Astrocyte (in vitro differentiated cells and primary cell): ENCODE data around the gene SLC25A48. TPM values are rescaled to one million over a fixed set of nuclear protein-coding genes. Genes with fewer than 3 reads are reported as not detected.

Experiments
- DNase-seq: peaks from one replicate; pipeline ENCODE4 v3.0.0-alpha.2; 2010; ENCODE audit warnings: low read depth
- FAIRE-seq: peaks from 2 replicates; lab custom pipeline; 2011; peaks lifted over from hg19 to GRCh38; lab: Jason Lieb, UNC
- H2AFZ ChIP-seq: 2 replicates; pipeline ENCODE4 v1.6.0; 2012; ENCODE audit warnings: low read depth, low read length, inconsistent platforms
- H3K27ac ChIP-seq: 2 replicates; pipeline ENCODE4 v1.5.1; 2011; ENCODE audit warnings: low read depth, low read length, inconsistent platforms
- H3K27me3 ChIP-seq: 2 replicates; pipeline ENCODE4 v1.6.0; 2011; ENCODE audit warnings: low read length, inconsistent platforms; ENCODE audit not compliant: insufficient read depth
- H3K36me3 ChIP-seq: 2 replicates; pipeline ENCODE4 v1.5.1; 2011; ENCODE audit warnings: low read length, inconsistent platforms; ENCODE audit not compliant: insufficient read depth
- H3K4me1 ChIP-seq: 2 replicates; pipeline ENCODE4 v1.5.1; 2011; ENCODE audit warnings: low read length, inconsistent platforms; ENCODE audit not compliant: insufficient read depth
- H3K4me2 ChIP-seq: 2 replicates; pipeline ENCODE4 v1.6.0; 2012; ENCODE audit warnings: low read length, inconsistent platforms
- H3K4me3 ChIP-seq: 2 replicates; pipeline ENCODE4 v1.5.1; 2011; ENCODE audit warnings: low read depth, mild to moderate bottlenecking, low read length, inconsistent platforms; ENCODE audit not compliant: insufficient read depth
- H3K79me2 ChIP-seq: 2 replicates; pipeline ENCODE4 v1.6.0; 2012; ENCODE audit warnings: mild to moderate bottlenecking, low read length, inconsistent platforms; ENCODE audit not compliant: insufficient read depth
- H3K9ac ChIP-seq: 2 replicates; pipeline ENCODE4 v1.6.0; 2012; ENCODE audit warnings: mild to moderate bottlenecking, low read length, inconsistent platforms
- H3K9me3 ChIP-seq: 2 replicates; pipeline ENCODE4 v1.5.1; 2012; ENCODE audit warnings: low read depth, mild to moderate bottlenecking, low read length, inconsistent platforms; ENCODE audit not compliant: insufficient read depth
- H4K20me1 ChIP-seq: 2 replicates; pipeline ENCODE4 v1.6.0; 2012; ENCODE audit warnings: low read length, inconsistent platforms; ENCODE audit not compliant: insufficient read depth
- H3K27ac Mint-ChIP-seq: one replicate; pipeline ENCODE4 v1.8.0; 2021; ENCODE audit warnings: mild to moderate bottlenecking, mixed read lengths; ENCODE audit not compliant: unreplicated experiment
- H3K27me3 Mint-ChIP-seq: one replicate; pipeline ENCODE4 v1.8.0; 2021; ENCODE audit warnings: low read depth, mixed read lengths; ENCODE audit not compliant: unreplicated experiment
- H3K36me3 Mint-ChIP-seq: one replicate; pipeline ENCODE4 v1.8.0; 2021; ENCODE audit warnings: low read depth, mixed read lengths; ENCODE audit not compliant: unreplicated experiment
- H3K4me1 Mint-ChIP-seq: one replicate; pipeline ENCODE4 v1.8.0; 2021; ENCODE audit warnings: low read depth, mixed read lengths; ENCODE audit not compliant: unreplicated experiment
- H3K4me3 Mint-ChIP-seq: one replicate; pipeline ENCODE4 v1.8.0; 2021; ENCODE audit warnings: mild to moderate bottlenecking, moderate library complexity, mixed read lengths; ENCODE audit not compliant: unreplicated experiment
- H3K9me3 Mint-ChIP-seq: one replicate; pipeline ENCODE4 v1.8.0; 2021; ENCODE audit warnings: mild to moderate bottlenecking, mixed read lengths; ENCODE audit not compliant: unreplicated experiment
- EZH2 ChIP-seq: IDR thresholded peaks from 2 replicates; pipeline ENCODE4 v1.6.1; 2012; ENCODE audit warnings: mild to moderate bottlenecking, low read length, inconsistent platforms; ENCODE audit not compliant: insufficient read depth
- total RNA-seq: library from RNA; stranded (reverse); gene quantifications from 2 replicates; pipeline ENCODE4 v1.2.1, GENCODE V29; 2021
- TF ChIP-seq, protein P1 (sequence below): IDR thresholded peaks from 2 replicates; pipeline ENCODE4 v1.5.1; 2011; ENCODE audit warnings: low read depth, mild to moderate bottlenecking, inconsistent platforms, low read length, moderate library complexity; ENCODE audit not compliant: insufficient read depth

SLC25A48 gene
- total RNA-seq, 1 donor from 2014 or later = not detected

- no peak overlapping the region for H3K4me2 ChIP-seq
- H3K4me3 Mint-ChIP-seq = no peak overlapping the region
- no peak overlapping the region for H3K4me3 ChIP-seq
- no peaks in the 10 kb centered on the region for H4K20me1 ChIP-seq
- no peak for TF ChIP-seq EZH2
- TF ChIP-seq, protein P1, sequence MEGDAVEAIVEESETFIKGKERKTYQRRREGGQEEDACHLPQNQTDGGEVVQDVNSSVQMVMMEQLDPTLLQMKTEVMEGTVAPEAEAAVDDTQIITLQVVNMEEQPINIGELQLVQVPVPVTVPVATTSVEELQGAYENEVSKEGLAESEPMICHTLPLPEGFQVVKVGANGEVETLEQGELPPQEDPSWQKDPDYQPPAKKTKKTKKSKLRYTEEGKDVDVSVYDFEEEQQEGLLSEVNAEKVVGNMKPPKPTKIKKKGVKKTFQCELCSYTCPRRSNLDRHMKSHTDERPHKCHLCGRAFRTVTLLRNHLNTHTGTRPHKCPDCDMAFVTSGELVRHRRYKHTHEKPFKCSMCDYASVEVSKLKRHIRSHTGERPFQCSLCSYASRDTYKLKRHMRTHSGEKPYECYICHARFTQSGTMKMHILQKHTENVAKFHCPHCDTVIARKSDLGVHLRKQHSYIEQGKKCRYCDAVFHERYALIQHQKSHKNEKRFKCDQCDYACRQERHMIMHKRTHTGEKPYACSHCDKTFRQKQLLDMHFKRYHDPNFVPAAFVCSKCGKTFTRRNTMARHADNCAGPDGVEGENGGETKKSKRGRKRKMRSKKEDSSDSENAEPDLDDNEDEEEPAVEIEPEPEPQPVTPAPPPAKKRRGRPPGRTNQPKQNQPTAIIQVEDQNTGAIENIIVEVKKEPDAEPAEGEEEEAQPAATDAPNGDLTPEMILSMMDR = no peak
- H3K79me2 ChIP-seq = no peaks in the 10 kb centered on the region
- no peak overlapping the region for H3K27ac Mint-ChIP-seq
- no peak overlapping the region for H3K27ac ChIP-seq
- H3K36me3 Mint-ChIP-seq = no peaks in the 10 kb centered on the region
- no peaks in the 10 kb centered on the region for H3K36me3 ChIP-seq
- peaks cover 57% of the 10 kb centered on the region for H3K27me3 ChIP-seq
- no peak overlapping the region for H2AFZ ChIP-seq
- peaks cover 57% of the 10 kb centered on the region for H3K27me3 Mint-ChIP-seq
- H3K9me3 ChIP-seq = peaks cover 3% of the 10 kb centered on the region
- no peaks in the 10 kb centered on the region for H3K4me1 ChIP-seq
- no peak overlapping the region for H3K9ac ChIP-seq
- no peaks in the 10 kb centered on the region for H3K9me3 Mint-ChIP-seq
- H3K4me1 Mint-ChIP-seq = peaks cover 2% of the 10 kb centered on the region
- DNase-seq = no peak
- peak; percentile 60 for FAIRE-seq
These were observed 86.9 kb downstream of the SLC25A48 start for GRCh38 chr5:135921388-135921787.

DNA sequence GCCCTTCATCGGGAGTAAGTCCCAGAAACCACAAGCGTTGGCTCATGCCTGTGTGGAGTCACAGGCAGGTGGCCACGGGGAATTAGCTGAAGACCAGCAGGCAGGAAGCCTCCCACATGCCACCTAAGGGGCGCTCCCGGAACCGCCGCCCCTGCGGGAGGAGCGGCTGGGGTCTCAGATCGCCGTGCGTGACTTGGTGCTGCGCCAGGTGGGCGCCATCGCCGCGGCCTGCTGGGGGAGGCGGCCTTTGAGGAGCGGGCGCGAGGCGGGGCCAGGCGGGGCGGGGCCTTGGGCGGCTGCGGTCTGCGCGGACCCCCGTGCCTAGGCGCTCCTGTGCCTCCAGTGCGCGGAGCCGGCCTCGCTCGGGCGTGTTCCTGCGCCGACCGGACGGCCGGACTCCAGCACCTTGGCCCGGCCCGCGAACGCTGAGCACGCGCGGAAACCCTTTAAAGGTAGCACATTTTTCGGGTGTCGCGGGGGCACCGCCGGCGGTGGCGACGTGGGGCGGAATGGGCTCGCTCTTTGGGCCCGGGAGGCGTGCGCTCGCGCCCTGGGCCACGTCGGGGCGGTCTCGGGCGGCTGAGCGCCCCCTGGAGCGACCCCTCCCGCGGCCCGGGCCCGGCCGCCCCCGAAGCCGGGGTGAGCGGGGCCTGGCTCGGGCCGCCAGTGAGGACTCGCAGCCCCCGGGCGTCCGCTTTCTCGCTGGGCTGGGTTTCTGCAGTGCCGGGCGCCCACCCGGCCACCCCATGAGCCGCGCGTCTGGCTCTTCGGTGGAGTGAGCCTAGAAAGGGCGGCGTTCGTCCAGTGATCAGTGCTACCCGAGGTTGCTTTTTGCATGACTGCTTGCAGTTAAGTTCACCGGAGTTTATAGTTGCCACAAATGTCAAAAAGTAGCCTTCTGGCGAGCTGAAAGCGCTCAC is 95.8 kb downstream of the SLC25A48 start:
- peak overlapping the region; percentile 75 for H3K4me3 Mint-ChIP-seq
- Histone ChIP-seq H3K79me2 (no peaks in the 10 kb centered on the region), H3K9me3 (no peaks in the 10 kb centered on the region), H2AFZ (peak overlapping the region; percentile 74), H4K20me1 (no peaks in the 10 kb centered on the region), H3K36me3 (no peaks in the 10 kb centered on the region), H3K9ac (no peak overlapping the region), H3K4me3 (peak overlapping the region; percentile 49), H3K27me3 (peaks cover 53% of the 10 kb centered on the region), H3K4me2 (peak overlapping the region; percentile 84), H3K4me1 (no peaks in the 10 kb centered on the region), H3K27ac (no peak overlapping the region)
- peak; percentile 95 for TF ChIP-seq EZH2
- TF ChIP-seq, protein P1 = no peak
- FAIRE-seq (no peak), DNase-seq (no peak)
- H3K9me3 Mint-ChIP-seq = peaks cover 1% of the 10 kb centered on the region
- H3K27ac Mint-ChIP-seq = no peak overlapping the region
- peaks cover 60% of the 10 kb centered on the region for H3K27me3 Mint-ChIP-seq
- H3K4me1 Mint-ChIP-seq = peaks cover 5% of the 10 kb centered on the region
- no peaks in the 10 kb centered on the region for H3K36me3 Mint-ChIP-seq

GRCh38 chr5:135930949-135931295 is 96.5 kb downstream of the SLC25A48 start:
- Histone ChIP-seq H3K79me2 (no peaks in the 10 kb centered on the region), H3K27ac (no peak overlapping the region), H3K9me3 (no peaks in the 10 kb centered on the region), H3K9ac (no peak overlapping the region), H3K4me2 (peak overlapping the region; percentile 84), H3K36me3 (no peaks in the 10 kb centered on the region), H4K20me1 (no peaks in the 10 kb centered on the region), H3K27me3 (peaks cover 47% of the 10 kb centered on the region), H3K4me1 (no peaks in the 10 kb centered on the region), H3K4me3 (peak overlapping the region; percentile 49), H2AFZ (peak overlapping the region; percentile 74)
- FAIRE-seq = no peak
- H3K36me3 Mint-ChIP-seq = no peaks in the 10 kb centered on the region
- H3K9me3 Mint-ChIP-seq = peaks cover 1% of the 10 kb centered on the region
- peak overlapping the region; percentile 75 for H3K4me3 Mint-ChIP-seq
- DNase-seq = no peak
- peaks cover 56% of the 10 kb centered on the region for H3K27me3 Mint-ChIP-seq
- no peak for TF ChIP-seq EZH2
- TF ChIP-seq, protein P1 = no peak
- H3K27ac Mint-ChIP-seq = no peak overlapping the region
- H3K4me1 Mint-ChIP-seq = peaks cover 5% of the 10 kb centered on the region
